ENCODE measurements around the gene KLK7.

KLK7 gene

DNA sequence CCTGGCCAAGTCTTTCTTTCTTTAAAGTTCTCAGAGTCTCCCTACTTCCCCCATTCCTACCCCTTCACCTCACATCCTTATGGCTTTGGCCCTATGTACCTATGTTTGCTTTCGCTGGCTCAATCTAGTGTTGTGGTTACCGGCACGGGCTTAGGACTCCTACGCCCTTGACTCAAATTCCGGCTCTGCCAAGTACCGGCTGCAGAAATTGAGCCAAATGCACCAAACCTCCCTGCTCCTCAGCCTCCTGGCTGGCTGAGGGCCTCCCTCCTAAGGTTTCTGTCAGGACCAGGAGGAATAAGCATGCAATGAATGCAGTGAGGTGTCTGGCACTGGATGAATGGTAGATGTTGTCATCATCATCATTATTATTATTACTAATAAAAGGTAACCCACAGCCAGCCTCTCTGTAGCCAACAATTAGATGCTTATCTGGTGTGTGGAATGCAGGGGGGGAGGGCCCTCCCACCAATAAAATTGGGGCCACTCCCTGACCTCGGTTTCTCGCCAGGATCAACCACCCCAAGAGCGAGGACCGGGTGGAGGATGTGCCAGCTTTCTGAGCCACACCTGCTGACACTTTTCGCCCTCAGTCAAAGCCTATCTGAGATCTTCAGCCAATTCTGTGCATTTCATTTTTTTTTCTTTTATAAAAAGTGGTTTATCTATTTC lies 51.6 kb downstream of the KLK7 start:
- DNase-seq (ENCODE audit: low read depth) = no peak

DNA sequence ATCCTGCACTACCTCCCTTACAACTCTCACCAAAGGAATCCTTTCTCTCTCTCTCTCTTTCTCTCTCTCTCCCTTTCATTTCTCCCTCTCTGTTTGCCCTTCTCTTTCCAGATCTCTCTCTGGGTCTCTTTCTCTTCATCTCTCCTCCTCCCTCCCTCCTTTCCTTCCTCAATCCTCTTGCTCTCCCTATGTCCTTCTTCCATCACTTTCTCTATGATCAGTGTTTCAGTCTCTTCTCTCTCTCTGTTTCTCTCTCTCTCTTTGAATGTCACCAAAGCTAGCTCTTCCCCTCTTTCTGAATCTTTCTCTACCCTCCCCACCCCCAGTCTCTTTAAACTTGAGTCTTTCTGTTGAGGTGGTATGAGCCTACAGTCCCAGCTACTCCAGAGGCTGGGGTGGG lies 52.7 kb downstream of the KLK7 start:
- no peak for DNase-seq (ENCODE audit: low read depth)

DNA sequence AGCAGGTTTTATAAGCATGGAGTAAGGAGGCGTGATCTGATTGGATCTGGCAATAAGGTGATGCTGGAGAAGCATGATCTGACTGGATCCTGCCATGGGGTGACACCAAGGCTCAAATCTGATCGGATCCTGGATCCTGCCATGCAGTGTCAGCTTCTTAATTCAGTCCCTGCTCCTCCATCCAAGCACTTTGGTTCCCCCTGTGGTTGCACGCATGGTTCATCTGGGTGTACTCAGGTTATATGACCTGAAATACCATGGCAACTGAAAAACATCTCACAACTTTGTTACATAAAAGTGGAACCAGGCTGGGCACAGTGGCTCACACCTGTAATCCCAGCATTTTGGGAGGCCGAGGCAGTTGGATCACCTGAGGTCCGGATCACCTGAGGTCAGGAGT lies 54.9 kb downstream of the KLK7 start:
- DNase-seq (ENCODE audit: low read depth) = no peak
